AG10803 (cell line): ENCODE results near the gene THRAP3.

Experiments
- DNase-seq: peaks from one replicate; pipeline ENCODE4 v3.0.0; 2010; ENCODE audit warnings: low read depth
- H3K4me3 ChIP-seq: 2 replicates; pipeline ENCODE4 v1.5.1; 2011; ENCODE audit warnings: mild to moderate bottlenecking, low read length, control low read depth
- TF ChIP-seq, protein P1 (sequence below): conservative IDR thresholded peaks from 2 replicates; pipeline ENCODE4 v1.5.1; 2011; ENCODE audit warnings: mild to moderate bottlenecking, low read length, control low read depth, inconsistent platforms

Gene THRAP3

DNA sequence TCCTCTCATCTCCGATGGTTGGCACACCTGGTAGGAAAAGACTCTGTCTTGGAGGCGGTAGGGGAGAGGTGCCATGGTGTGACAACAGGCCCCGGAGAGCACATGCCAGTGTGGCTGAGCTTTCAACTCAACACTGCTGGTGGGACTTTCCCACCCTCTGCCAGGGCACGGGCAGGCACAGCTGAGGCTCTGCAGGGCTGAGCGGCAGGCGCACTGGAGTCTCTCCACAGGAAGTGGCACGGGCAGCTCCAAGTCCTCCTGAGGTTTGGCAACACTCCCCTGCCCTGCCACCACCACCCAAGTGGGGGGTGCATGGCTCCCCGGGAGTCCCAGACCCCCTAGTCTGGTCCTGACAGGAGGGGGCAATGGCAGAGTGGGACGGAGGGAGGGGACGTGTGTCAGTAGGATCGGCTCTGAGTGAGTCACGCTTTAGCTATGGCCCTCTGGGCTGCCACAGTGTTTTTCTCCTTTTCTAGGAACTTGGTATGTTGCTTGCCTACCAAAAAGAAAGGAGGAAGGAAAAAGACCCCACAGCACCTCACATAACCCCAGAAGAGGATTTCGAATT, 126.5 kb downstream of the THRAP3 start:
- peak overlapping the region; percentile 25; the same call in 1 of the 2 replicates for H3K4me3 ChIP-seq
- TF ChIP-seq, protein P1, sequence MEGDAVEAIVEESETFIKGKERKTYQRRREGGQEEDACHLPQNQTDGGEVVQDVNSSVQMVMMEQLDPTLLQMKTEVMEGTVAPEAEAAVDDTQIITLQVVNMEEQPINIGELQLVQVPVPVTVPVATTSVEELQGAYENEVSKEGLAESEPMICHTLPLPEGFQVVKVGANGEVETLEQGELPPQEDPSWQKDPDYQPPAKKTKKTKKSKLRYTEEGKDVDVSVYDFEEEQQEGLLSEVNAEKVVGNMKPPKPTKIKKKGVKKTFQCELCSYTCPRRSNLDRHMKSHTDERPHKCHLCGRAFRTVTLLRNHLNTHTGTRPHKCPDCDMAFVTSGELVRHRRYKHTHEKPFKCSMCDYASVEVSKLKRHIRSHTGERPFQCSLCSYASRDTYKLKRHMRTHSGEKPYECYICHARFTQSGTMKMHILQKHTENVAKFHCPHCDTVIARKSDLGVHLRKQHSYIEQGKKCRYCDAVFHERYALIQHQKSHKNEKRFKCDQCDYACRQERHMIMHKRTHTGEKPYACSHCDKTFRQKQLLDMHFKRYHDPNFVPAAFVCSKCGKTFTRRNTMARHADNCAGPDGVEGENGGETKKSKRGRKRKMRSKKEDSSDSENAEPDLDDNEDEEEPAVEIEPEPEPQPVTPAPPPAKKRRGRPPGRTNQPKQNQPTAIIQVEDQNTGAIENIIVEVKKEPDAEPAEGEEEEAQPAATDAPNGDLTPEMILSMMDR: 0 out of 2 replicates have a peak, but pooled peaks have one; percentile 0
- DNase-seq: peak; percentile 82

DNA sequence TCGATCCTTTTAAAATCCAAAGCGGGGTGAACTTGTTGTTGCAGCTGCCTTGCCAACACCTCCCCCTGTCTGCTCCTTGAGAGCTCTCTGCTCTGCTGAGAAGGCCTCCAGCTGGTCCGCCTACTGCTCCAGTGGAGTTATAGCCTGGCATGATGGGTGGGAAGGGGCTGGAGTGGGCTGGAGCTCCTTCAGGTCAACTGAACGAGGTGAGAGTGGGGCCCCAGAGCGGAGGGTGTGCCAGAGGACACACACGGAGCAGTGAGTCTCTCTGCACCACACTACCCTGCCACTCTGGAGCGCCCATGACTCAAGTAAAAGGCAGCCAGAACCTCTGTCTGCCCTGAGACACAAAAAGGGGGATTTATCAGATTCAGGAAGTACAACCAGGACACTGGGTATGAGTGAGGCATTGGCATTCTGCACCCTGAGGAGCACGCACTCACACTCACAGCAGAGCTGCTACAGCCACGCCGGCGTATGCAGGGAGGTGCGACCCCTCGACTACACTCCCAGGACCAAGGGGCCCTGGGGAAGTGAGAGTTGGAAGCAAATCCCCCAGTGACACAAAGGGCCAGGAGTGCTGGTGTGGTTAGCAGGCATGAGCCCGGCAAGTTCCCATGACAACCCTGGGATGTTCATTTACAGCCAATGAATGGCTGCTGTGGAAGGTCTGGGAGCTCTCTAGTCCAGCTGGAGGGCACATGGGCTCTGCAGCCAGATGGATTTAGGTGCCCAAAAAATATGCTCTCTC, 127.2 kb downstream of the THRAP3 start:
- H3K4me3 ChIP-seq: peak overlapping the region; percentile 25
- TF ChIP-seq, protein P1: peak; percentile 1; the same call in 1 of the 2 replicates
- peak; percentile 93 for DNase-seq

DNA sequence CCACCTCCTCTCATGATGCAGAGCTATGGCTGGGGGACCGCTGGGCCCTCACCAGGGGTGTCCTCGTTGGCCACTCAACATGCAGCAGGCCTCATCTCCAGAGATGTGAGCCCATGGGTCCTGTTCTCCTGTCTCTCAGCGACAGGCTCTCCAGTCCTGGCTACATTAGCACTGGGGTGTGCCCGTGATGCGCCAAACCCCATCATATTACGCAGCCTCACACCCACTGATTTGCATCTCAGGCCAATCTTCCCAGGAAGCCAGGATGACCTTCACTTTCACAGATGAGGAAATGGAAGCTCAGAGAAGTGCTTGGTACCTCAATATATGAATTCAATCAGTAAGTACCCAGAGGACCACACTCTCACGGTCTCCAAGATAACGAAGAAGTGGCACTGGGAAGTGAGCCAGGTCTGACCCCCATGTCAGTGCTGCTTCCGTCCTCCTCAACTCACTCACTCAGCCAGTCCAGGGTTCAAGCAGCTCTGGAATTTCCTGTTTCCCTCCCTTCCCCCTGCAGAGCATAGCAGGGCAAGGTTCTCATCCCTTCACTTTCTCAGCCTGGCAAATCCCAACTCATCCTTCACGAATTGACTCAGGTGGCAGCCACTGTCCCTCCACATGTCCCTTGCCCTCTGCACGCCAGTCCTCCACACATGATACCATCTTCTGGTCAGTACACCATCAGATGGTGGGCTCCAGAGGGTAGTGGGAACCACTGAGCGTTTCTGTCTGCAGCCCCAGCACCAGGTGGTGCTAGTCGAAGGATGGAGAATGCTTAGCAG, 128.1 kb downstream of the THRAP3 start:
- no peak overlapping the region for H3K4me3 ChIP-seq
- TF ChIP-seq, protein P1: peak; percentile 24
- peak; percentile 60 for DNase-seq

DNA sequence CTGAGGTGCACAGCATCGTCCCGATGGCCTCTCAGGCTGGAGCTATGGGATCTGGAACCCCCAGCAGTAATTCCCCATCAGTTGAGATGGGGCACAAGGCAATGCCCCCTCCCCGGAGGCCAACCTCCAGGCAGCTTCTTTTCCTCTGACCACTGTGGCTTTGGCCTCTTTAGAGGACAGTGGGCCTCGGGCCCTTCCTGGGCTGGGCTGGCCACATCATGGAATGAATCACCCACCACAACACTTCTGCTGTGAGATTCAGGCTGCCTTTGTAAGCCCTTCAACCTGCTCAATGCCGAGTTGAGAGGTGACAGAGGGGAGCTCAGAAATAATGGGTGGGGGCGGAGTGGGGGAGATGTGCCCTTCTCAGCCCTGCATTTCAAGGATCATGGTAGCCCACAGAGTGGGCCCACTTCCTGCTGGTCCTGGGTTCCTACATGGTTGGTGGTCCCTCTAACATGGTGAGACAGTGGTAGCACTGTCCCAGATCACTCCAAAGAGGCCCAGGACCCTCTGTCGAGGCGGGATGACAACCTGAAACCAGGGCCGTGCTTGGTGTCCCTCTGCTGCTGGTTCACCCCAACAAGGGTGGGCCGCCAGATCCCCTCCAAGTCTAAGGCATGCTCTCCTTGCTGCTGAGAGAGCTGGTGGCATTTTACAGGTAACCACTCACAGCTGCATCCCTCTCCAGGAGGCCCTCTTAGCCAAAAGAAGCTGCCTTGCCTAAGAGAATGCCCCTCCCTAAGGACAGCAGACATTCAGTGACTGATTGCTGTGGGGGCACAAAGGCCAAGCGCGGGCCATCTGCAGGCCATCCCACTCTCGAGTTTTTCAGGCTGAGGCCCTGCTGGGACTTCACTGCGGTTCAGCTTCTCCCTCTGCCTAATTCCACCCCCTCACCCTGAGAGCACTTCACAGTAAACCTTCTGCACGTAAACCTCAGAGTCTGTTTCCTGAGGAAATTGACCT, 129.0 kb downstream of the THRAP3 start:
- peak; percentile 60 for DNase-seq
- no peak overlapping the region for H3K4me3 ChIP-seq

DNA sequence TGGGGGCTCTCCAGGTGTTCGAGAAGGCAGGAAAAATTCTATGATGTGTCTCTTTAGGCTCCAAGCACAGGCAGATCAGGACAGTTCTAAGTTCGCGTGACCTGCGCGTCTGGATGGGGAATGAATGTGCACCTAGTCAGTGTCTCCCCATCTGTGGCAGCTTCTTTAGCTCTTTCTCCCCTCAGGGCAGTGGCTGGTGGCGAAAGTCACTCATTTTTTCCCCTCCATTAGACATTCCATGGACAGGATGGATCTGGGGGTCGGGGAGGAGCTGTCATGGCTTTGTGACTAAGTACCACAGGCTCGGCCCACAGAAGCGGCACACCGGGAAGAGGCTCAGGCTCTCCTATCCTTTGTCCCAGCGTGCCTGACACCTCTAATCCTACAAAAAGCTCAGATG, 130.2 kb downstream of the THRAP3 start:
- H3K4me3 ChIP-seq: no peak overlapping the region
- DNase-seq: no peak
- TF ChIP-seq, protein P1: no peak

More for the DNA sequence above, 129.0 kb downstream of the THRAP3 start:
- TF ChIP-seq, protein P1: no peak
